HFFc6 (cell line): ENCODE data around the gene GSAP. TPM values are rescaled to one million over a fixed set of nuclear protein-coding genes. Genes with fewer than 3 reads are reported as not detected.

ENCODE experiments used
- DNase-seq: peaks from one replicate; pipeline ENCODE4 v3.0.0-alpha.2; 2018
- H3K27ac Mint-ChIP-seq: 2 replicates; pipeline ENCODE4 v1.8.0; 2020; ENCODE audit warnings: mild to moderate bottlenecking, mixed read lengths
- H3K27me3 Mint-ChIP-seq: 2 replicates; pipeline ENCODE4 v1.8.0; 2021; ENCODE audit warnings: mild to moderate bottlenecking, moderate library complexity, mixed read lengths; ENCODE audit not compliant: insufficient read depth
- H3K36me3 Mint-ChIP-seq: 2 replicates; pipeline ENCODE4 v1.8.0; 2021; ENCODE audit warnings: low read depth, mixed read lengths
- H3K4me1 Mint-ChIP-seq: 2 replicates; pipeline ENCODE4 v1.8.0; 2020; ENCODE audit warnings: low read depth, mixed read lengths
- H3K4me3 Mint-ChIP-seq: 2 replicates; pipeline ENCODE4 v1.8.0; 2020; ENCODE audit warnings: mild to moderate bottlenecking, moderate library complexity, mixed read lengths
- H3K9me3 Mint-ChIP-seq: 2 replicates; pipeline ENCODE4 v1.8.0; 2020; ENCODE audit warnings: mild to moderate bottlenecking, mixed read lengths
- CTCF ChIP-seq: fragments of 200-600 bp; sonication (generic); IDR thresholded peaks from 2 replicates; pipeline ENCODE4 v1.5.0; 2021; ENCODE audit warnings: antibody characterized with exemption, mild to moderate bottlenecking
- total RNA-seq, 6 experiments: library from RNA; stranded (reverse); fragmentation: NEBNext Ultra II Directional; extraction: Animal tissue kit (Norgen Biotek cat#: 25700); gene quantifications; 2 replicates in 1 of 6; 3 replicates in 5 of 6; pipeline ENCODE4 v1.2.3, GENCODE V29; 2021

Gene GSAP
- total RNA-seq, 6 experiments from 2014 or later = 1.4 to 2.8 (median 2.2) TPM

- Mint-ChIP-seq H3K27me3 (no peaks in the 10 kb centered on the region; the same call in 1 of the 2 replicates), H3K9me3 (no peaks in the 10 kb centered on the region), H3K27ac (no peak overlapping the region), H3K36me3 (no peaks in the 10 kb centered on the region), H3K4me3 (no peak overlapping the region), H3K4me1 (no peaks in the 10 kb centered on the region)
- DNase-seq = no peak
- no peak for TF ChIP-seq CTCF
Measured at GRCh38 chr7:77360104-77360503, 56.0 kb downstream of the GSAP start.

GRCh38 chr7:77359599-77359998 lies 56.5 kb downstream of the GSAP start:
- no peak for TF ChIP-seq CTCF
- Mint-ChIP-seq H3K36me3 (no peaks in the 10 kb centered on the region), H3K27ac (no peak overlapping the region), H3K4me1 (no peaks in the 10 kb centered on the region), H3K4me3 (no peak overlapping the region), H3K9me3 (no peaks in the 10 kb centered on the region), H3K27me3 (no peaks in the 10 kb centered on the region; the same call in 1 of the 2 replicates)
- DNase-seq = no peak

GRCh38 chr7:77354914-77355313 lies 61.2 kb downstream of the GSAP start:
- Mint-ChIP-seq H3K9me3 (no peaks in the 10 kb centered on the region), H3K27ac (no peak overlapping the region), H3K27me3 (no peaks in the 10 kb centered on the region), H3K4me1 (peaks cover 8% of the 10 kb centered on the region; the same call in 1 of the 2 replicates), H3K4me3 (no peak overlapping the region), H3K36me3 (no peaks in the 10 kb centered on the region)
- TF ChIP-seq CTCF = no peak
- DNase-seq = no peak

- H3K4me1 Mint-ChIP-seq = peaks cover 8% of the 10 kb centered on the region; the same call in 1 of the 2 replicates
- no peaks in the 10 kb centered on the region for H3K36me3 Mint-ChIP-seq
- no peak overlapping the region for H3K27ac Mint-ChIP-seq
- TF ChIP-seq CTCF = no peak
- H3K9me3 Mint-ChIP-seq = no peaks in the 10 kb centered on the region
- H3K4me3 Mint-ChIP-seq = no peak overlapping the region
- H3K27me3 Mint-ChIP-seq = no peaks in the 10 kb centered on the region
- no peak for DNase-seq
Measured at GRCh38 chr7:77354484-77354883, 61.7 kb downstream of the GSAP start.

- Mint-ChIP-seq H3K27ac (no peak overlapping the region), H3K27me3 (no peaks in the 10 kb centered on the region), H3K4me3 (no peak overlapping the region), H3K36me3 (no peaks in the 10 kb centered on the region), H3K9me3 (no peaks in the 10 kb centered on the region), H3K4me1 (peaks cover 13% of the 10 kb centered on the region)
- TF ChIP-seq CTCF = no peak
- no peak for DNase-seq
Measured at GRCh38 chr7:77353911-77354310, 62.2 kb downstream of the GSAP start.

GRCh38 chr7:77353407-77353721 lies 62.8 kb downstream of the GSAP start:
- peaks cover 19% of the 10 kb centered on the region for H3K4me1 Mint-ChIP-seq
- H3K27ac Mint-ChIP-seq = no peak overlapping the region
- DNase-seq = no peak
- no peaks in the 10 kb centered on the region for H3K27me3 Mint-ChIP-seq
- TF ChIP-seq CTCF = no peak
- H3K9me3 Mint-ChIP-seq = no peaks in the 10 kb centered on the region
- H3K36me3 Mint-ChIP-seq = no peaks in the 10 kb centered on the region
- H3K4me3 Mint-ChIP-seq = no peak overlapping the region
